Measurements from ENCODE around the gene DLL3. TPM values are rescaled to one million over a fixed set of nuclear protein-coding genes. Genes with fewer than 3 reads are reported as not detected.

Gene DLL3
- total and polyA plus RNA-seq, 9 of the 15 experiments (the other 6 are each of a cell fraction or from before 2014, with no cell fraction given), result 0.80 to 6.3 (median 1.2) TPM

GRCh38 chr19:39480337-39481228 is 18.2 kb upstream of the DLL3 start, which contains the start of gene TIMM50 (continued):
- TF ChIP-seq ZNF318 (IDR thresholded peaks at IDR 0.05; ENCODE audit: borderline replicate concordance in 1 of 2, low read depth in 1 of 2) (no peak), ZNF398 (CRISPR knock-in tag; IDR thresholded peaks at IDR 0.05) (no peak), C11orf30 (IDR thresholded peaks at IDR 0.05; ENCODE audit: low read depth) (peak; percentile 98), ZNF655 (CRISPR knock-in tag; IDR thresholded peaks at IDR 0.05) (no peak), ZKSCAN1 (IDR thresholded peaks at IDR 0.05; ENCODE audit: low read depth, low read length) (peak; percentile 22; the same call in 1 of the 2 replicates), POLR2B (IDR thresholded peaks at IDR 0.05; ENCODE audit: low read depth, partially characterized antibody) (peak; percentile 55), BCL6 (CRISPR knock-in tag; IDR thresholded peaks at IDR 0.05) (no peak), SRSF7 (optimal IDR thresholded peaks at IDR 0.05; ENCODE audit: low read depth, low read length) (no peak), FOXO4 (CRISPR knock-in tag; IDR thresholded peaks at IDR 0.05) (no peak), ZNF217 (CRISPR knock-in tag; IDR thresholded peaks at IDR 0.05) (no peak)

Data from K562 (cell line).